ENCODE measurements around the gene ZNF177.
A peak's percentile ranks its signal among the peaks of the same experiment; 100 is the strongest.
"Not testable (repeated sequence)": the region's sequence is repeated elsewhere in the genome, so short reads cannot be mapped to it uniquely, and the experiment has no call there.

Gene ZNF177

GRCh38 chr19:9362905-9363304, at the start of gene ZNF177:
Gene ZNF177 (plus strand): TSS chr19:9363013. CDS start chr19:9378312, 15,299 bp downstream.
- DNase-seq: no peak

GRCh38 chr19:9313756-9314155, 49.1 kb upstream of the ZNF177 start:
- no peak for DNase-seq

- no peak for DNase-seq
Measured at GRCh38 chr19:9321338-9321737, 41.5 kb upstream of the ZNF177 start.

- not testable (repeated sequence) for DNase-seq
Measured at GRCh38 chr19:9321756-9322155, 41.1 kb upstream of the ZNF177 start.

- DNase-seq: not testable (repeated sequence)
Measured at GRCh38 chr19:9322201-9322600, 40.6 kb upstream of the ZNF177 start.

- peak; percentile 18 for DNase-seq
Measured at GRCh38 chr19:9323557-9323918, 39.3 kb upstream of the ZNF177 start.

- DNase-seq: peak; percentile 74
Measured at GRCh38 chr19:9323919-9324583, 38.8 kb upstream of the ZNF177 start, which contains the start of gene ZNF559. Gene ZNF559 (plus strand): TSS chr19:9324179. CDS start chr19:9338550, 14,371 bp downstream.

GRCh38 chr19:9324584-9324962, 38.2 kb upstream of the ZNF177 start:
- no peak for DNase-seq

- no peak for DNase-seq
Measured at GRCh38 chr19:9329999-9330398, 32.8 kb upstream of the ZNF177 start.

GRCh38 chr19:9342610-9343304, 20.1 kb upstream of the ZNF177 start:
- DNase-seq: no peak

GRCh38 chr19:9345005-9345404, 17.8 kb upstream of the ZNF177 start:
- no peak for DNase-seq

- DNase-seq: no peak
Measured at GRCh38 chr19:9348253-9348652, 14.6 kb upstream of the ZNF177 start.

GRCh38 chr19:9348671-9349070, 14.1 kb upstream of the ZNF177 start:
- no peak for DNase-seq

GRCh38 chr19:9352505-9352904, 10.3 kb upstream of the ZNF177 start:
- no peak for DNase-seq

- DNase-seq: no peak
Measured at GRCh38 chr19:9353011-9353410, 9.8 kb upstream of the ZNF177 start.

- DNase-seq: no peak
Measured at GRCh38 chr19:9354651-9355050, 8.2 kb upstream of the ZNF177 start.

GRCh38 chr19:9370738-9371619, 8.2 kb downstream of the ZNF177 start:
- no peak for DNase-seq

- no peak for DNase-seq
Measured at GRCh38 chr19:9381361-9381785, 18.6 kb downstream of the ZNF177 start.

- no peak for DNase-seq
Measured at GRCh38 chr19:9406798-9407352, 44.1 kb downstream of the ZNF177 start.

GRCh38 chr19:9407827-9408226, 45.0 kb downstream of the ZNF177 start:
- no peak for DNase-seq

GRCh38 chr19:9413240-9413954, 50.6 kb downstream of the ZNF177 start:
- no peak for DNase-seq

- no peak for DNase-seq
Measured at GRCh38 chr19:9427941-9428340, 65.1 kb downstream of the ZNF177 start.

GRCh38 chr19:9430444-9430843, 67.6 kb downstream of the ZNF177 start:
- DNase-seq: no peak
